Chondrocyte (in vitro differentiated cells): ENCODE results near the gene DRD4. TPM values are rescaled to one million over a fixed set of nuclear protein-coding genes. Genes with fewer than 3 reads are reported as not detected.
"Not testable (repeated sequence)": the region's sequence is repeated elsewhere in the genome, so short reads cannot be mapped to it uniquely, and the experiment has no call there.

Experiments
- DNase-seq: peaks from one replicate; pipeline ENCODE4 v3.0.0; 2021; ENCODE audit warnings: mixed read lengths, low spot score
- H3K27ac Mint-ChIP-seq: one replicate; pipeline ENCODE4 v1.8.0; 2021; ENCODE audit warnings: mild to moderate bottlenecking, moderate library complexity, mixed read lengths; ENCODE audit not compliant: unreplicated experiment
- H3K27me3 Mint-ChIP-seq: 2 replicates; pipeline ENCODE4 v1.8.0; 2021; ENCODE audit warnings: low read depth, mixed read lengths
- H3K36me3 Mint-ChIP-seq: 2 replicates; pipeline ENCODE4 v1.8.0; 2021; ENCODE audit warnings: low read depth, mixed read lengths
- H3K4me1 Mint-ChIP-seq: 2 replicates; pipeline ENCODE4 v1.8.0; 2021; ENCODE audit warnings: low read depth, mild to moderate bottlenecking, mixed read lengths
- H3K4me3 Mint-ChIP-seq: one replicate; pipeline ENCODE4 v1.8.0; 2021; ENCODE audit warnings: mild to moderate bottlenecking, moderate library complexity, mixed read lengths; ENCODE audit not compliant: unreplicated experiment
- H3K9me3 Mint-ChIP-seq: 2 replicates; pipeline ENCODE4 v1.8.0; 2021; ENCODE audit warnings: low read depth, mixed read lengths
- CTCF ChIP-seq: fragments of 200-600 bp; sonication (generic); IDR thresholded peaks from 2 replicates; pipeline ENCODE4 v1.5.0; 2021; ENCODE audit warnings: antibody characterized with exemption, mild to moderate bottlenecking, moderate library complexity
- total RNA-seq: library from RNA; stranded (reverse); gene quantifications from 3 replicates; pipeline ENCODE4 v1.2.1, GENCODE V29; 2021

DRD4 gene
- total RNA-seq, 1 donor from 2014 or later = 0.55 TPM

GRCh38 chr11:650482-650881 is 13.4 kb downstream of the DRD4 start:
- Mint-ChIP-seq H3K9me3 (no peaks in the 10 kb centered on the region), H3K27ac (no peak overlapping the region), H3K36me3 (peaks cover 11% of the 10 kb centered on the region), H3K27me3 (no peaks in the 10 kb centered on the region), H3K4me3 (no peak overlapping the region), H3K4me1 (no peaks in the 10 kb centered on the region)
- no peak for TF ChIP-seq CTCF
- no peak for DNase-seq

- H3K4me1 Mint-ChIP-seq, H3K9me3 Mint-ChIP-seq, DNase-seq, H3K27me3 Mint-ChIP-seq, H3K27ac Mint-ChIP-seq, H3K4me3 Mint-ChIP-seq: not testable (repeated sequence)
- H3K36me3 Mint-ChIP-seq = peaks cover 12% of the 10 kb centered on the region
These were observed 16.1 kb downstream of the DRD4 start for GRCh38 chr11:653136-653535.

DNA sequence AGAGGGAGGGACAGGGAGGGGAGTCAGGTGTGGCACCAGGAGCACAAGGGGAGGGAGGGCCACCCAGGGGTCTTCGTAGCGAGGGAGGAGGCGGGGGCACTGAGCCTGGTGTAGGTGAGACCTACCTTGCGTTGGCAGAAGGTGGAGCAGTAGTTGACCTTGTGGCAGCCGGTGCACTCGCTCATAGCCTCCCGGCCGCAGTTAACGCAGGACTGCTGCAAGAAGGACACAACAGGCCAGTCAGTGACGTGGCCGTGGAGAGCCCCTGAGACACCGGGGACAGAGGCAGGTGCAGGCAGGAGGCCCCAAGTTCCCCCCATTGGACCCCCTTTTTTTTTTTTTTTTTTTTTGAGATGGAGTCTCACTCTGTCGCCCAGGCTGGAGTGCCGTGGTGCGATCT is 16.8 kb downstream of the DRD4 start:
- H3K27ac Mint-ChIP-seq = no peak overlapping the region
- no peak overlapping the region for H3K4me3 Mint-ChIP-seq
- no peaks in the 10 kb centered on the region for H3K9me3 Mint-ChIP-seq
- H3K4me1 Mint-ChIP-seq = no peaks in the 10 kb centered on the region
- no peak for TF ChIP-seq CTCF
- H3K27me3 Mint-ChIP-seq = no peaks in the 10 kb centered on the region
- no peak for DNase-seq
- peaks cover 11% of the 10 kb centered on the region for H3K36me3 Mint-ChIP-seq

- H3K36me3 Mint-ChIP-seq = peaks cover 11% of the 10 kb centered on the region
- not testable (repeated sequence) for H3K4me3 Mint-ChIP-seq, H3K27ac Mint-ChIP-seq, DNase-seq, H3K9me3 Mint-ChIP-seq, H3K27me3 Mint-ChIP-seq, H3K4me1 Mint-ChIP-seq
These were observed 17.4 kb downstream of the DRD4 start for GRCh38 chr11:654444-654843.

DNA sequence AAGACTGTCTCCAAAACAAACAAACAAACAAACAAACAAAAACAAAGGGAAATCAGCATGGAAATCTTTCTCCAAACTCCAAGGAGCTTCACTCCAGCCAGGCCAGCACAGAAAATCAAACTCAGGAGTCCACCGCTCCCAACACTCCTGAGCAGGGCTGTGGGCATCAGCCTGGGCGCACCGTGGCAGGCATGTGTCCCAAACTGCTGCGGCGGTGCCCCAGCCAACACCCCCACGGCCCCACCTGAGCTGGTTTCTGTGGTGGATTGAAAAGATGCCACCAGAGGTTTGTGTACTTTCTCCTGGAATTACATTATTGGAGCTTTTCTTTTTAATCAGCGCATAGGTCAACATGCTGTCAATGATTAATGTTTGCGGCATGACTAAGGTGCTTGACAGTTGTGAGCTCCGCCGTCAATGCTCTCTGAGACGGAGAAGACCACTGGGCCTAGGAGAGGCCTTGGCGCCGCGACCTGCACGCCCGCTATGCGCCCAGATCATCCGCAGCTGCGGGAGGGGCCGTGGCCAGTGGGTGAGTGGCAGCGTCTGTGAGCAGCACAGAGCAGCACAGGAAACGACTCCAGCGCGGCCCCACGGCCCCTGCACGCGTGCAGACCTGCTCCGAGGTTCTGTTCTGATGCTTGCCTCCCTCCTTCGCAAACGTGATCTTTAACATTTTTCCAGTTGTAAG is 18.1 kb downstream of the DRD4 start:
- Mint-ChIP-seq H3K36me3 (peaks cover 8% of the 10 kb centered on the region), H3K9me3 (no peaks in the 10 kb centered on the region), H3K4me1 (no peaks in the 10 kb centered on the region), H3K27me3 (no peaks in the 10 kb centered on the region), H3K4me3 (no peak overlapping the region), H3K27ac (no peak overlapping the region)
- no peak for TF ChIP-seq CTCF
- DNase-seq = no peak

DNA sequence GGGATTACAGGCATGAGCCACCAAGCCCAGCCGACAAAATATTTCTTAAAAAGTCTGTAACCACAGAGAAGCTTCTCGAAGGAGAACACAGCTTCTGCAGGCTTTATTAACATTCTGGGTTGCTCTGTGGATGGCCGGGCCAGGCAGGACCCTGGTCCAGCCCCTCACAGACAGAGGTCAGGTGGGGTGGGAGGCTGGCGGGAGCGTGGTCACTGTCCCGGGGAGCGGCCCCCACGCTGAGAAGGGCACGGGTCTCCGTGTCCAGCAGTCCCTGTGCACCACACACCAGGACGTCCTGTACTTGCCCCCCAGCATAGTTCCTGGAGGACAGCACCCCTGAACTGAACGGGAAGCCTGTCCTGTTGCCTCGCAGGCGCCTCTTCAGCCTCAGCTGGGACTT is 19.4 kb downstream of the DRD4 start:
- H3K4me3 Mint-ChIP-seq = no peak overlapping the region
- H3K36me3 Mint-ChIP-seq = peaks cover 7% of the 10 kb centered on the region
- no peak overlapping the region for H3K27ac Mint-ChIP-seq
- H3K4me1 Mint-ChIP-seq = no peaks in the 10 kb centered on the region
- H3K27me3 Mint-ChIP-seq = no peaks in the 10 kb centered on the region
- no peaks in the 10 kb centered on the region for H3K9me3 Mint-ChIP-seq
- DNase-seq = no peak
- no peak for TF ChIP-seq CTCF
